Superior temporal gyrus (tissue), 1 donor: Measurements from ENCODE around the gene KIF17.

Experiments
- DNase-seq: peaks from one replicate; pipeline ENCODE4 v3.0.0-alpha.2; 2016; ENCODE audit errors: extremely low spot score

Gene KIF17

DNA sequence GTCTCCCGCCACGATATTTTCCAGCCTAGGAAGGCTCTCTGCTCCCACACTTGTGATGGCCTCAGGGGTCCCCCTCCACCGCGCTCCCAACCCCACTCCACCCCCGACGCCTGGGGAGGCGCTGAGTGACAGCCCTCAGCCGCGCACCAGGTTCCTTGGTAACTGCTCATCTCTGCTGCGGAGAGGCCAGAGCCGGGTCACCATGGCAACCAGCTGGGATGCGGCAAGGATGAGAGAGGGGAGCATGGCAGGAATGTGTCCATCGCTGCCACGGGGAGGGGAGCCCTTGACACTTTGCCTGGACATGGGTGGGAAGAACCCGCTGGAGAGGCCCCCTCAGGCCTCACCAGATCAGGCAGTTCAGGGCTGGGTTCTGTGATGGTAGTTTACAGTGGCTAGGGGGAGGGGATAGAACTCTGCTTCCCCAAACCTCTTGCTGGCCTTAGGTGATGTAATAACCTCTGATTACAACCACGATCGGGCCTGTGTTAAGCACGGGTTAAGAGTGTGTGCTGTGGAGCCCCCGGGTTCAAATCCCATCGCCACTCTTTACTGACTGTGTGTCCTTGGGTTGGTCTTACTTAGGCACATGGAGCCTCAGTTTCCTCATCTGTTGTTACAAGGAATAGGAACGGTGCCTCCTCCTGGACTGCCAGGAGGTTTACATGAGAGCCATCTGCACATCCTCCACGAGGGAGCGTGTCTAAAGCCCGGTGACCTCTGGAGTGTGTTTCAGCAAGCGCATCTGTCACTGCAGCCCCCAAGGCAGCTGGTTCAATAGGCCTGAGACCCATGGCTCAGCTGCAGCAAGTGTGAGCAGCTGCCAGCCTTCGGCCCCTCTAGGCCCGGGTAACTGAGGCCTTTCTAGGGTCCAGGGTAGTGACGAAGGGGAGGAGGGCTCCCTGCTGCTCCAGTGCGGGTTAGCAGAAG is 6.3 kb downstream of the KIF17 start:
- no peak for DNase-seq

DNA sequence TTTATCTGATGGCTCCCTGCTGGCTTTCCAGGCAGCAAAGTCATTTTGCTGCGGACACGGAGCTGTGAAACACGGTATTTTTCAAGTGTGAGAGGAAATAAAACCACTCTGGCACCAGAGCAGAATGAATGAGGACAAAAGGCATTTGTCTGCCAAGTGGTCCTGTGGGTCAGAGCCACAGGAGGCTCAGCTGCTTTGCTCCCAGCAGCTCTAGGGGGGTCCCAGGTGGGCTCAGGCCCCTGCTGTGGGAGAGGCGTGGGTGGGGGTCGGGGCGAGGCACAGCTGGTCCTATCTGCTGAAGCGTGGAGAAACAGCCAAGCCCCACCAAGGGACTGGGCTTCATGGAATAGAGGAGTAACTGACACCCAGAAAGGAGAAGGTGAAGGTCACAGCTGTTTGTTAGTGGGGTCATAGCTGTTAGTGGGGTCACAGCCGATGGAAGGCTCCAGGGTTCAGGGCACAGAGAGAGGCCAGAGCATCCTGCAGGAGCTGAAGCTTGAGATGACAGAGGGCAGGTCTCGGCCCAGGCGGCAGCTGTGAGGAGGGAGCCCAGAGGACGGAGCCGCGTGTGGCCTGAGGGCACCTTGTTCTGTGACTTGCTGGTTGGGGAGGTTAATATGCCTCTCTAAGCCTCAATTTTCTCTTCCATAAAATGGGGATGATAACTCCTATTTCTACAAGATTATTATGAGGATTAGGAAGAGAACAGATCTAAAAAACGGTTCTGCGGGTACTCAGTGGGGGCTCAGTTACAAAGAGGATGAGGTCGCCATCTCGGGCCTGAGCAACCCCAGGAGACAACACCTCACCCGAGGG is 7.1 kb downstream of the KIF17 start:
- DNase-seq: no peak

GRCh38 chr1:20709868-20710267 is 7.9 kb downstream of the KIF17 start:
- no peak for DNase-seq

DNA sequence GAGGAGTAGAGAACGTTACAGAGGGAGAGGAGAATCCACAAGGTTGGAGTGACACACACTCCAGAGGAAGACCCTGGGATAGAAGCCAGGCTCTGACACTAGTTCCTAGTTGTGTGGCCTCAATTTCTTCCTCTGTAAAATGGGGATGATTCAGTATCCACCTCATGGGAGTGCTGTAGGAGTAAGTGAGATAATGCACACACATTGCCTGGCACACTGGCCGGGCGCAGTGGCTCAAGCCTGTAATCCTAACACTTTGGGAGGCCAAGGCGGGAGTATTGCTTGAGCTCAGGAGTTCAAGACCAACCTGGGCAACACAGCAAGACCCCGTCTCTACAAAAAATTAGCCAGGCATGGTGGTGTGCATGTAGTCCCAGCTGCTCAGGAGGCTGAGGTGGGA is 8.9 kb downstream of the KIF17 start:
- DNase-seq: no peak

DNA sequence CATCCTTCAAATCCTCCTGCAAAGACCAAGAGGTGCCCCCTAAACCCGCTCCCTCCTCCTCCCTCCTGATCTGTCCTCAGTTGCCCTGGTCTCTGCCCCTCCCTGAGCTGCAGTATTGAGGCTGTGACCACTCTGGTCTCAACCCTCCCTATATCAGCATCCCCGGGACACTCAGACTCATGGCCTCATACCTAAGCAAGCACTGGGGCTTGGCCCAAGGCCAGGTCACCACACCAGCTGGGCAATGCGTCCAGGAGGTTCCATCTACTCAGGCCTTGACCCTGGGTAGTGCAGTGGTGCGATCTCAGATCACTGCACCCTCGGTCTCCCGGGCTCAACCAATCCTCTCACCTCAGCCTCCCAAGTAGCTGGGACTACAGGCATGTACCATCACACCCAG is 9.8 kb downstream of the KIF17 start:
- no peak for DNase-seq

GRCh38 chr1:20706841-20707240 is 11.0 kb downstream of the KIF17 start:
- no peak for DNase-seq

DNA sequence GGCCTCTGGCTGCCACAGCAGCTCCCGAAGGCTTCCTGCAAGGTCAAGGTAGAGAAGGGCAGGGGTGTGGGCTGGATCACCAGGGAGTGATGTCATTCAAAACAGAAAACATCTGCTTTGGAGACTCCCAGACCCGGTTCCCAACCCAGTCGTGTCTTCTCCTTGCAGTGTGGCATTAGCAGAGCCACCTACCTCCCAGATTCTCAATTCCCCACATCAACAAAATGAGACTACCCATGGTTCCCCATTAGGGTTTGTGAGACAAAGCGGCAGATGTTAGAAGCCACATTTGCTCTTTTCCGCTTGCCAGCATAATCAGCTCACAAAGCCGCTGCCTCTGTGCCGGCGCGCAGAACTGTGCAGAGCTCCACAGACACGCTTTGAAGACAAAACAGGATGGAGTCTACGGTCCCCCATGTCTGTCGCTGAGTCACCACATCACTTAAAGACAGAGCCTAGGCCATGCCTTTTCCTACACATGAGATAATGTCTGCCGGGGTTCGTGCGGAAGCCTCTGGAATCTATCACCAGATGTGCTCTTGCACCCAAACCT is 12.5 kb downstream of the KIF17 start:
- DNase-seq: no peak

DNA sequence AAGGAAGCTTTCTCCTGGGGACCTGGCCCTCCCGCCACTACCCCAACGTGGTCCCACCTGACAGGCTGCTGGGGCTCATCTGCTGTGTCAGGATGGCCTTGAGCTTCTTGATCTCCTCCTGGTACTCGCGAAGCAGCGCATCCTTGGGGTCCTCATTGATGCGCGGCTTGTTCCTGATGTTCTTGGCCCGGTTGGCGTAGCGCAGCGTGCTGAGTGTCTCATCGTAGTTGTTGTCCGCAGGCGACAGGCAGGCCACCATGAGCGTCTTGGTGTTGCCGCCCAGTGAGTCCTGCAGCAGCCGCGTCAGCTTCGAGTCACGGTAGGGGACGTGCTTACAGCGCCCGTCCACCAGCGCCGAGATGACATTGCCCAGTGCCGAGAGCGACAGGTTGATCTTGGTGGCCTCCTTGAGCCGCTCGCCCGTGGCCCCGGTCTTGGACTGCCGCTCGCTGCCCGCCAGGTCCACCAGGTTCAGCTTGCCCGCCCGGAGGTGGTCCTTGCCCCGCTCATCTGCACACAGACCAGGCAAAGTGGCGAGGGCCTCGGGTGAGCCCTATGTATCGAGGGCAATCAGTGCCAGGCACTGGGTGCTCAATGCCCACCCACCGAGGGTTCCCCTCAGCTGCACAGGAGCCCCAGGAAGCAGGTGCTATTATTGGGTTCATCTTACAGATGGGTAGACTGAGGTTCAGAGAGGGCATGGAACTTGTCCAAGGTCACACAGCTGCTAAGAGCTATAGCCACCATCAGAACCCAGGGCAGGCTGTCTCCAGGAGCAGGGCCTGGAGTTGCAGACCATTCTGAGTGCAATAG is 13.2 kb downstream of the KIF17 start:
- DNase-seq: no peak

DNA sequence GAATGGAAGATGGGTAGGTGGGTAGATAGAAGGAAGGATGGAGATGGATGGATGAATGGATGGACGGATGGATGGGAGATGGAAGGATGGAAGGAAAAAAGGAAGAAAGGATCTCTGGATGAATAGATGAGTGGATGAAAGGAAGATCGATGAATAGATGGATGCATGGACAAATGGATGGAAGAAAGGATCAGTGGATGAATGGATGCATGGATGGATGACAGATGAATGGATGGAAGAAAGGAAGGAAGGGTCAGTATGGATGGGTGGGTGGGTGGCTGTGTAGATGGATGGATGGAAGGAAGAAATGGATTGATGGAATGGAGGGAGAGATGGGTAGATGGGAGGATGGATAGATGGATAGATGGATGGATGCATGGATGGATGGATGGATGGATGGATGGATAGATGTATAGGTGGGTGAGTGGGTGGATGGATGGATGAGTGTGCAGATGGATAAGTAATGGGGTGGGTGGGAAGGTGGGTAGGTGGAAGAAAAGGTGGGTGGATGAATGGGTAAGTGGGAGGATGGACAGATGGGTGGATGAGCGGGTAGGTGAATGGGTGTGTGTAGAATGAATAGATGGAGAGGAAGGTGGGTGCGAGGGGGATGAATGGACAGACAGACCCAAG is 14.6 kb downstream of the KIF17 start:
- no peak for DNase-seq

DNA sequence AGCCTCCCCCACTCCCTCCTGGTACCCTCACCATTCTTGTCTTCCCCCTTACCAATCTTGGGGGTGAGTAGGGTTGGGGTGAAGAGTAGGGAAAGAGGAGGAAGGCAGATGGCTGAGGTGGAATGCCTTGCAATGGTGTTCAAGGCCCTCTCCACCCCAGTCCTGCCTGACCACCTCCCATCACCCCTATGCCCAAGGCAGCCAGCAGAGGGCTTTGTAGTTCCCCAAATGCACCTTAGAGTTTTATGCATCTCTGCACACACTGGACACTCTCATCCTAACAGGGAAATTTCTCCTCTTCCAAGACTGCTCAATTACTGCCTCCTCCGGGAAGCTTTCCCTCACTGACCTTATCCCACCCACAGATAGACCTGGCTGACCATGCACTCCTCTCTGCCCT is 15.4 kb downstream of the KIF17 start:
- DNase-seq: no peak

GRCh38 chr1:20701847-20702246 is 16.0 kb downstream of the KIF17 start:
- DNase-seq: no peak

DNA sequence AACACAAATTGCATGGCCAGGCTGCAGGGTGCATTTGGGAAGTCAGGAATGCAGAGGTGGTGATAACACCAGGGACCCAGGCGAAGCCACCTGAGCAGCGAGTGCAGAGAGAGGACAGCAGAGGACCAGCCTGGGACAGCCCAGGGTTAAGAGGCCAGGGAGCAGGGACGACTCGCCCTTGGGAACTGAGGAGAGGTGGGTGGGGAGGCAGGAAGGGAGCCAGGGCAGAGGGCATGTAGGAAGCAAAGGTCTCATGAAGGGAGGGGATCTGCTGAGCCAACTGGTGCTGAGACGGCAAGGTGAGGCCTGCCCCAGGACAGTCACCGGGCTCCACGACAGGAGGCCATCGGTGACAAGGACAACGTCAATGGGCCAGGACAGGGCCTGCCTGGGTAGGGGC is 16.4 kb downstream of the KIF17 start:
- DNase-seq: no peak

DNA sequence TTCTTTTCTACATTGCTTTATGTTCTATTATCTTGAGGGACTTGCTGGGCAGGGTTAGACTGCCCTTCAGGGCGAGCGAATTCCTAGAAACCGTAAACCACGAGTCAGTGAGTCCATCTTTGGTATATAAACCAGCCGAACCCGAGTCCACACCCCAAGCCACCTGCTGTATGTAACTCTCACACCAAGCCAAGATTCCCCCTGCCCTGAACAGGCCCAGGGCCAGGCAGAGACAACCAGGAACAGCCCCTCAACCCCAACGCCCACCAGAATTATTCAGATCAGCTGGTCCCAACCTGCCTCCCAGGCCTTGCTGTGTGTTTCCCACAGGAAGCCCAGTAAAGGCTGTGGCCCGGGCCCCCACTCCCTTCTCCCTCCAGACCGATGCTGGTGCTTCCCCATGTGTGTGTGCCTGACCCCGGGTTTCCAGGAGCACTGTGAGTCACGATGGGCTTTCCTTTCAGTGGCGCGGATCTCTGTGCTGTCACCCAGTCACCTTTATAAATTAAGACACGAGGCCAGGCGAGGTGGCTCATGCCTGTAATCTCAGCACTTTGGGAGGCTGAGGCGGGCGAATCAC is 17.1 kb downstream of the KIF17 start:
- no peak for DNase-seq

GRCh38 chr1:20699558-20699957 is 18.2 kb downstream of the KIF17 start:
- DNase-seq: no peak

GRCh38 chr1:20698195-20698910 is 19.5 kb downstream of the KIF17 start:
- no peak for DNase-seq

DNA sequence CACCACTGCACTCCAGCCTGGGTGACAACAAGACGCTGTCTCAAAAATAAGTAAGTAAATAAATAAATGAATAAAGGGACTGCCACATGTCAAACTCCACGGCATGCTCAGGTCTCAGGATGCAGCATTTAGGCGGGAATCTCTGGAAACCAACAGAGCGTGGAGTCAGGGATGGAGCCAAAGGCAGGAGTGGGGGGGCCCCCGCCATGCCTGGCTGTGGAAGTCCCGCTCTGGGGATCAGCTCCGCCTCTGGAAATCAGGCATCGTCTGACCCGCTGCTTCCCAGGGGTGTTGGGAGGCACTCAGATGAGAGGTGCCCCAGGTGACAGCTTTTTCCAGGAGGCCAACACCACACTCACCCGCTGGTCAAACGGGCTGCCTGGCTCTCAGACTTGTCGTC is 20.2 kb downstream of the KIF17 start:
- DNase-seq: no peak

GRCh38 chr1:20696397-20697333 is 21.1 kb downstream of the KIF17 start:
- DNase-seq: peak; percentile 85

- DNase-seq: no peak
Observed at GRCh38 chr1:20695515-20695914, 22.3 kb downstream of the KIF17 start.

DNA sequence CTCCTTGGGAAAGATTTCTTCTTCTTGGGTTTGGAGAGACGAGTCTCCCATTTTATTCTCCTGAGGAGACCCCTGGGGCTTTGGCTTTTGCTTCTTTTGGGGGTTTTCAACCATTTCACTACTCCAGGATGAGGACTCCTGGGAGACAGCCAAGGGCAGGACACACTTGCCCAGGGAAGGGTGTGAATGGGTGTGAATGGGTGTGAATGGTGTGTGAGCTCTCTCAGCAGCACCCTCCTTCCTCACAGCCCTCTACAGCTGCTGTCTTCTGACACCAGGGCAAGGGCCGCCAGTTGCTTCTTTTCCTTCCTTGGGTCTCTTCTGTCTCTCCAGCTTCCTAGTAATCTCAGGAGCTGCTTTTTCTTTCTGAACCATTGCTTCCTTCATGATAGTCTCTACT is 24.2 kb downstream of the KIF17 start:
- DNase-seq: no peak
